GM18511 (cell line): ENCODE data around the gene ZDHHC11B.
"Not testable (repeated sequence)": the region's sequence is repeated elsewhere in the genome, so short reads cannot be mapped to it uniquely, and the experiment has no call there.

Experiments used
- ATAC-seq: cut with Tn5 transposase; IDR thresholded peaks from one replicate; pipeline ENCODE4 v1.9.1; 2021; ENCODE audit warnings: mild to moderate bottlenecking, moderate library complexity; ENCODE audit not compliant: unreplicated experiment

ZDHHC11B gene

DNA sequence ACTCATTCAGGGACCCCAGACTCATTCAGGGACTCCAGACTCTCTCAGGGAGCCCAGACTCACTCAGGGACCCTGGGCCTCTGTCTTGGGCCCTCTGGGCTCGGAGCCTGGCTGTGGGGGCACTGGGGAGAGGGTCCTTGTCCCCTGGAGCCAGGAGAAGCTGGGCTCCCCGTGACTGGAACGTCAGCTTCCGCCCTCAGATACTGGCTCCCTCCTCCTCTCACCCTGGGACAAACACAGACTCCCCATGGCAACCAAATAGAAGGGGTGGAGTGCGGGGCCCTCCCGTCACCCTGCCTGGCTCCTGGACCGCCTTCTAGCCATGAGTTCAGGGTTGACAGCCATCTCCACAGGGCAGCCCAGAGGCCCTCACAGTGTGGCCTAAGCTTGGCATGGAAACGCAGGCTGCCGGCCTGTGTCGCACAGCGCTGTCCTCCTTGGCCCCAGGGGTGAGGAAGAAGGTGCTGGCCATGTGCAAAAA is 27.6 kb downstream of the ZDHHC11B start:
- no peak for ATAC-seq

GRCh38 chr5:756171-756570 is 28.4 kb downstream of the ZDHHC11B start:
- no peak for ATAC-seq

- not testable (repeated sequence) for ATAC-seq
These were observed 30.3 kb downstream of the ZDHHC11B start for GRCh38 chr5:754143-754632.

DNA sequence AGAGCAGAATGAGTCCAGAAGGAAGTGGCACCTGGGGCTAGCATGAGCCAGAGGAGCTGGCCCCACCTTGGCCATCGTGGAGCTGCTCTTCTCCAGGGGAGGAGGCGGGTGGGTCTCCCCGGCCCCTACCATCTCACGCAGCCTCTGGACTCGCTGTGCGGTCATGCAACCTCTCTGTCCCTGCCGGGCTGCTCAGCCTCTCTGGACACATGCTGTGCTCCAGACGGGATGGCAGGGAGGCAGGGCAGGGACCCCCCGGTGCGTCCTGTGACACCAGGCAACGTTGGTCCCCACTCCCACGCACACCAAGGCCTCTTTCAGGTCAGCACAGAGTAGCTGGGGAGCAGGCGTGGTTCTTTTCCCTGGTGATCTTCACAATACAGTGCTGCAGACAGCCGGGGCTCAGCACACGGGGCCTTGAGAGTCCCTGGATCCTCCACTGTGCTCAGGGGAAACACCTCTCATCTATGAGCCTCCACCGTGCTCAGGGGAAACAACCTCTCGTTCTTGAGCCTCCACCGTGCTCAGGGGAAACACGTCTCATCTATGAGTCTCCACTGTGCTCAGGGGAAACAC is 30.9 kb downstream of the ZDHHC11B start:
- not testable (repeated sequence) for ATAC-seq

- not testable (repeated sequence) for ATAC-seq
These were observed 31.9 kb downstream of the ZDHHC11B start for GRCh38 chr5:752532-753115.

DNA sequence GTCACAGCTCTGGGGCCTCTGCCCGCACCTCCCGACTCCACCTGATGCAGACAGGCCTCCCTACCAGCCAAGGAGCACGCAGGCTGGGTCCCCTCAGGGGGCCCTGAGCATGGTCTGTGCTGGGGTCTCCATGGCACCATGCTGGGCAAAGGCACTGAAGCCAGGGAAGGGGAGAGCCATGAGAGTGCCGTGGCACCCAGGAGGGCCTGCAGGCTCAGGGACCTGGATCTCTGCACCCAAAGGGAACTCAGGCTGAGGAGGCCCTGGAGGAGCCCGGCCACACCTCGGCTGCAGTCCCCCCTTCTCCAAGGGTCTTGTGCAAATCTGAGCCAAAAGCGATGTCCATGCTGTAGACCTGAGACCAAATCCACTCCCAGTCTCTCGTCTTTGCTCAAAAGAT is 32.5 kb downstream of the ZDHHC11B start:
- ATAC-seq: not testable (repeated sequence)

DNA sequence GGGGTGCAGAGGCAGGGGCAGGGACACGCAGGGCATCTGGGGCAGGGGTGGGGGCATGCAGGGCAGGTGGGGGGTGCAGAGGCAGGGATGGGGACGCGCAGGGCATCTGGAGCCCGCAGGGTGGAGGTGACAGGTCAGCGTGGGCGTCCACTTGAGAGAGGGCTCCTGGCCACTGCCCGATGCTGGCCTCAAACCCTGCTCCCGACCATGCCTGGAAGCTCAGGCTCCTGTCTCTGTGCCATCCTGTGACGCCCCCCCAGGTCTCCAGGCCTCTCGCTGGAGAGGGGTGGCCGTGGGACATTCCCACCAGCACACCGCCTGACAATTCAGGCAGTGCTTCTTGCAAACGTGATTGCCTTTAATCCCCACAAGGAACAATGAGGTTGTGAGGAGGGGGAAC is 33.0 kb downstream of the ZDHHC11B start:
- no peak for ATAC-seq

GRCh38 chr5:750226-750625 is 34.3 kb downstream of the ZDHHC11B start:
- not testable (repeated sequence) for ATAC-seq

DNA sequence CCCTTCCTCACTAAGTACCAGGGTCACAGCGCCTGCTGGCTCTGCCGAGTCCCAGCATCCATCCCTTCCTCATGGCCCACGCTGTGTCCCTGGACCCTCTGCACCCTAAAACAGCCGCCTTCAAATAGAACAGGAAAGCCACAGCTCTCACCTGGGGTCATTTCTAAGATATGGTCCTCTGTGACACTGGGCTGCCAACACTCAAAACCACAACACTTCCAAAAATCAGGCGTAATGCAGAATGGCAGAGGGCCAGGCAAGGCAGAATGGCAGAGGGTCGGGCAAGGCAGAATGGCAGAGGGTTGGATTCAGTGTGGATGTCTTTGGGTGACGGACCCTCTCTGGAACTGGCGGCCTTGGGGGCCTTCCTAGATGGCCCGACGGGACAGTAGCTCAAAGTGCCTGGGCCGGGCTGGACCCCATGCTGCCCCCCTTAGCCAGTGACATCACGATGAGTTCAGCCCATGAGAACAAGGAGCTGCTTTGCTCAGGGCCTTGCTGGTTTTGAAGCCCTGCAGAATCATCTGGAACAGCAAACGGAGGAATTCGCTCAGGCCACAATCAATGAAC is 35.3 kb downstream of the ZDHHC11B start:
- ATAC-seq: no peak

DNA sequence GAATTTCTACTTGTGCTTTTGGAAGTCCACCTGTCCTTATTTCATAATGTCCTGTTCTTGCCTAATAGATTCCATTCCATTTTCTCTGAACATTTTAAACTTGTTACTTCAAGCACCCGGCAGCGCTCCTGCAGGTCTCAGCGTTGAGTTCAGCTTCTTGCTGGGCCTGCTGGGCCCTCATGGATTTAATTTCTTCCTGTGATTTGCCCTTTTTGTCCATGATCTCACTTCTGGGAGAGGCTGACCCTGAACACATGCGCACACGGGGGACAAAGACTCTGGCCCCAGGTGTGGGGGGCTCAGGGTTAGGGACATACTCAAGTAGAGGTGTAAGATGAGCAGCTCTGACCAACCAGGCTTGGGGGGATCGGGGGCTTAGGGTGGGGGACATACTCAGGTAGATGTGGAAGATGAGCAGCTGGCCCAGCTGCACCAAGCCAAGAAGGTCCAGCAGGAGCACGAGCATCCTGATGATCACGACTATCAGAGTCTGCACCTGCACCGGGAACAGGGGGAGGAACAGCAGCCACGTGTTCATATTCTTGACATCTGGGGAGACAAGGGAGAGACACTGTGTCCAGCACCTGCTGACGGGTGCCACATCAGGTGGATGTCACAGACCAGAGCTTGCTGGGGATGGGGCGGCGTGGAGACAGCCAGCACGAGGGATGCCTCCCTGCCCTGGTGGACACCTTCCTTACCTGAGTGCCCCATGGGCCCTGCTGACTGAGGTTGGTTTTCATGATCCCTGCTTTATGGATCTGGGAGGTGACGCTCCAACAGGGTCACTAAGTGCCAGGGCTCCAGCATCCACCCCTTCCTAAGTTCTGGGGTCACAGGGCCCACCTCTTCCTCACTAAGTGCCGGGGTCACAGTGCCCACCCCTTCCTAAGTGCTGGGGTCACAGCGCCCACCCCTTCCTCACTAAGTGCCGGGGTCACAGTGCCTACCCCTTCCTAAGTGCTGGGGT is 36.2 kb downstream of the ZDHHC11B start:
- not testable (repeated sequence) for ATAC-seq

- not testable (repeated sequence) for ATAC-seq
These were observed 37.2 kb downstream of the ZDHHC11B start for GRCh38 chr5:747303-747844.

GRCh38 chr5:746258-746761 is 38.2 kb downstream of the ZDHHC11B start:
- no peak for ATAC-seq

DNA sequence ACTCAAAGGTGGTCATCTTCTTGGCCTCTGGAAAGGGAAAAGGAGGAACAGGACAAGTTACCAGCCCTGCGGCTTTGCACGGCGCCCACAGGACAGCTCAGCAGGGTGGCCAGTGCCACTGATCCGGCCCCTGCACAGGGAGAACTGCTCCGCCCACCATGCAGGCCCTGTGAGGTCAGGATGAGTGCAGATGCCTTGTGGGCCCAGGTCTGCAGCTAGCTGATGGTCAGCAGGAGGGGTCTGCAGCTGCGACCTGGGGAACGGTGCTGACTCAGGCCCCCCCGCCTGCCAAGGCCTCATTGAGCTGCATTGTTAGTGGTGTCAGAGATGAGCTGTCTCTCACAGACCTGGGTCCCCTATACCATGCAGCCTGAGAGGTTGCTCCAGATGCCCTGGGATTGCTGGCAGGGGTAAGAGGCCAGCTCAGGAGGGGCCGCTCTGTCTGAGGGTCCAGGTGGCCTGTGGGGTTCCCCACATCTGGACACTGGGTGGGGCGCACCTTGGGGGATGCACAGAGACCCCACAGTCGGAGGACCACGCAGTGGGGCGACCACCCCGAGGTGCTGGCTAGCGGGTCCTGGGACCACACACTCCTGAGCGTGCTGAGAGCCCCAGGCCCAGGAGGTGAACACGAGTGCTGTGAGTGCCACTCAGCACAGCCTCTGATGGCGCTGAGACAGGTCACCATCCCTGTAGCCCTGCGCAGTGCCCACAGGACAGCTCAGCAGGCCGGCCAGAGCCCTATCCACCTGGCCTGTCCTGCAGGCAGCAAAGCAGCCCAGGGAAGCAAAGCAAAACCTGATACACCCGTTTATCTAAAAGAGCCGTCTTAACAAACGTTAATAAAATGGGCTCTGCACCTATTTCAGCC is 39.0 kb downstream of the ZDHHC11B start:
- ATAC-seq: not testable (repeated sequence)

GRCh38 chr5:743696-744404 is 40.7 kb downstream of the ZDHHC11B start:
- ATAC-seq: not testable (repeated sequence)

- ATAC-seq: not testable (repeated sequence)
These were observed 42.3 kb downstream of the ZDHHC11B start for GRCh38 chr5:742276-742675.

- ATAC-seq: not testable (repeated sequence)
These were observed 50.4 kb downstream of the ZDHHC11B start for GRCh38 chr5:734145-734544.

DNA sequence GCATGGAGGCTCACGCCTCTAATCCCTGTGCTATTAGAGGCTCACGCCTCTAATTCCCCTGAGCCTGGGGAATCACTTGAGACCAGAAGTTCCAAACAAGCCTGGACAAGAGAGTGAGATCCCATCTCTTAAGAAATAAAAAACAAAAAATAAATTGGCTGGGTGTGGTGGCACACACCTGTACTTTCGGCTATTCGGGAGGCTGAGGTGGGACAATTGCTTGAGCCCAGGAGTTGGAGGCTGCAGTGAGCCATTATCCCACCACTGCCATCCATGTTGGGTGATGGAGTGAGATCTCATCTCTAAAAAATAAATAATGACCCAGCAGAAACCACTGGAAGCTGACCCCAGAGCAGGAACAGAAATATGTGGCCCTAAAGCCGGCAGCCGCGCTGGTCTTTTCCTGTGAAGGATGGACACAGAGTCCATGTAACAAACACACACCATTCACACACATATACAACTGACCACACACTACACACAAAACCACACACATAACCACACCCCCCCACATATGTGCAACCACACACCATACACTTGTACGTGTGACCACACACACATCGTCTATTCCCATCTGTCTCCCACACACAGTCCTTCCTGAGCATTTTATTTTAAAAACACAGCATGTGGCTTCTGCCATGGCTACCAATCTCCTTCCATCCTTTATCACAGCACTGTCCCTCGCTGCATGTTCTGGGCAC is 51.6 kb downstream of the ZDHHC11B start:
- ATAC-seq: not testable (repeated sequence)

- ATAC-seq: not testable (repeated sequence)
These were observed 55.3 kb downstream of the ZDHHC11B start for GRCh38 chr5:729225-729624.
